ENCODE measurements around the gene RANBP9. TPM values are rescaled to one million over a fixed set of nuclear protein-coding genes. Genes with fewer than 3 reads are reported as not detected.
A peak's percentile ranks its signal among the peaks of the same experiment; 100 is the strongest.

Gene RANBP9
- total and polyA plus RNA-seq, 2 of the 13 experiments (the other 11 are each of a cell fraction or from before 2014, with no cell fraction given) = 26.6 to 30.6 TPM

DNA sequence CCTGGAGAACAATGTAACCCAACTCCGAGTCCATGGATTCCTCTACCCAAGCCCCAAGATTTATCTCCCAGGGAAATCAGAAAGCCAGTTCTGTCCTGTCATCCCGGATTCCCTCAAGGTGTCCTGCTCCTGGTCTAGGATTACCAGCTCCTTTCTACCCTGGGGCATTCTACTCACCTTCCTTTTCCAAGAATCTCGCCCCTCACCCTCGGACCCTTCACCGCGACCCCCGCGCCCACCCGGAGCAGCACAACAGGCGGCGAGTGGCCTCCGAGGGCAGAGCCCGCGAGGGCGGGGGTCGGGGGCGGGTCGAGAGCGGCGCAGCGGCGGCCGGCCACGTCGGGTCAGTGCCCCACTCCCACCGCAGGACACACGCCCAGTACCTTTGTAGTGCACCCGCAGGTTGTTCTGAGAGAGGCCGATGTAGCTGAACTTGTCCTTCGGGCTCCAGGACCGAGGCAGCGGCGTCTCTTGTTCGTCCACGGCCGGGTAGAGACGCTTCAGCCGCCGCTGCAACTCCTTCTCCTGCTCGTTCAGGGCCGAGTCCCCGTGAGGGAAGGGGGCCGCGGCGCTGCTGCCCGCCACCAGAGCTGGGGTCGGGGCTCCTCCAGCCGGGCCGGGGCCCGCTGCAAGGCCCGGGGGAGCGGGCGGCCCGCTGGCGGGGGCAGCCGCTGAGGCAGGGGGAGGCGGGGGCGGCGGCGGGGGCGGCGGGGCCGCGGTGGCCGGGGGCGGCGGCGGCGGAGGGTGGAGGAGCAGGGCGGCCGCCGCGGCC, 897 bp downstream of the RANBP9 start (continued):
- TF ChIP-seq, protein P1, sequence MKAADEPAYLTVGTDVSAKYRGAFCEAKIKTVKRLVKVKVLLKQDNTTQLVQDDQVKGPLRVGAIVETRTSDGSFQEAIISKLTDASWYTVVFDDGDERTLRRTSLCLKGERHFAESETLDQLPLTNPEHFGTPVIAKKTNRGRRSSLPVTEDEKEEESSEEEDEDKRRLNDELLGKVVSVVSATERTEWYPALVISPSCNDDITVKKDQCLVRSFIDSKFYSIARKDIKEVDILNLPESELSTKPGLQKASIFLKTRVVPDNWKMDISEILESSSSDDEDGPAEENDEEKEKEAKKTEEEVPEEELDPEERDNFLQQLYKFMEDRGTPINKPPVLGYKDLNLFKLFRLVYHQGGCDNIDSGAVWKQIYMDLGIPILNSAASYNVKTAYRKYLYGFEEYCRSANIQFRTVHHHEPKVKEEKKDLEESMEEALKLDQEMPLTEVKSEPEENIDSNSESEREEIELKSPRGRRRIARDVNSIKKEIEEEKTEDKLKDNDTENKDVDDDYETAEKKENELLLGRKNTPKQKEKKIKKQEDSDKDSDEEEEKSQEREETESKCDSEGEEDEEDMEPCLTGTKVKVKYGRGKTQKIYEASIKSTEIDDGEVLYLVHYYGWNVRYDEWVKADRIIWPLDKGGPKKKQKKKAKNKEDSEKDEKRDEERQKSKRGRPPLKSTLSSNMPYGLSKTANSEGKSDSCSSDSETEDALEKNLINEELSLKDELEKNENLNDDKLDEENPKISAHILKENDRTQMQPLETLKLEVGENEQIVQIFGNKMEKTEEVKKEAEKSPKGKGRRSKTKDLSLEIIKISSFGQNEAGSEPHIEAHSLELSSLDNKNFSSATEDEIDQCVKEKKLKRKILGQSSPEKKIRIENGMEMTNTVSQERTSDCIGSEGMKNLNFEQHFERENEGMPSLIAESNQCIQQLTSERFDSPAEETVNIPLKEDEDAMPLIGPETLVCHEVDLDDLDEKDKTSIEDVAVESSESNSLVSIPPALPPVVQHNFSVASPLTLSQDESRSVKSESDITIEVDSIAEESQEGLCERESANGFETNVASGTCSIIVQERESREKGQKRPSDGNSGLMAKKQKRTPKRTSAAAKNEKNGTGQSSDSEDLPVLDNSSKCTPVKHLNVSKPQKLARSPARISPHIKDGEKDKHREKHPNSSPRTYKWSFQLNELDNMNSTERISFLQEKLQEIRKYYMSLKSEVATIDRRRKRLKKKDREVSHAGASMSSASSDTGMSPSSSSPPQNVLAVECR (CRISPR knock-in tag; IDR thresholded peaks at IDR 0.05; ENCODE audit: borderline replicate concordance) = peak; percentile 65; the same call in 1 of the 2 replicates
- TF ChIP-seq ZNF773 (CRISPR knock-in tag; IDR thresholded peaks at IDR 0.05; ENCODE audit: borderline replicate concordance) (peak; percentile 69; the same call in 1 of the 2 replicates), KLF9 (CRISPR knock-in tag; IDR thresholded peaks at IDR 0.05; ENCODE audit: low read depth) (no peak), PHF8 (CRISPR knock-in tag; IDR thresholded peaks at IDR 0.05) (peak; percentile 86), SOX13 (IDR thresholded peaks at IDR 0.05) (no peak), SOX13 (CRISPR knock-in tag; conservative IDR thresholded peaks at IDR 0.05 in 1 of 2, IDR thresholded peaks at IDR 0.05 in 1 of 2) (no peak), TRIM24 (CRISPR knock-in tag; IDR thresholded peaks at IDR 0.05) (0 out of 2 replicates have a peak, but pooled peaks have one; percentile 19), ONECUT2 (CRISPR knock-in tag; IDR thresholded peaks at IDR 0.05) (no peak), HES4 (CRISPR knock-in tag; IDR thresholded peaks at IDR 0.05; ENCODE audit: borderline replicate concordance) (peak; percentile 45; the same call in 1 of the 2 replicates), RCOR2 (CRISPR knock-in tag; IDR thresholded peaks at IDR 0.05) (no peak)
- TF ChIP-seq, protein P2, sequence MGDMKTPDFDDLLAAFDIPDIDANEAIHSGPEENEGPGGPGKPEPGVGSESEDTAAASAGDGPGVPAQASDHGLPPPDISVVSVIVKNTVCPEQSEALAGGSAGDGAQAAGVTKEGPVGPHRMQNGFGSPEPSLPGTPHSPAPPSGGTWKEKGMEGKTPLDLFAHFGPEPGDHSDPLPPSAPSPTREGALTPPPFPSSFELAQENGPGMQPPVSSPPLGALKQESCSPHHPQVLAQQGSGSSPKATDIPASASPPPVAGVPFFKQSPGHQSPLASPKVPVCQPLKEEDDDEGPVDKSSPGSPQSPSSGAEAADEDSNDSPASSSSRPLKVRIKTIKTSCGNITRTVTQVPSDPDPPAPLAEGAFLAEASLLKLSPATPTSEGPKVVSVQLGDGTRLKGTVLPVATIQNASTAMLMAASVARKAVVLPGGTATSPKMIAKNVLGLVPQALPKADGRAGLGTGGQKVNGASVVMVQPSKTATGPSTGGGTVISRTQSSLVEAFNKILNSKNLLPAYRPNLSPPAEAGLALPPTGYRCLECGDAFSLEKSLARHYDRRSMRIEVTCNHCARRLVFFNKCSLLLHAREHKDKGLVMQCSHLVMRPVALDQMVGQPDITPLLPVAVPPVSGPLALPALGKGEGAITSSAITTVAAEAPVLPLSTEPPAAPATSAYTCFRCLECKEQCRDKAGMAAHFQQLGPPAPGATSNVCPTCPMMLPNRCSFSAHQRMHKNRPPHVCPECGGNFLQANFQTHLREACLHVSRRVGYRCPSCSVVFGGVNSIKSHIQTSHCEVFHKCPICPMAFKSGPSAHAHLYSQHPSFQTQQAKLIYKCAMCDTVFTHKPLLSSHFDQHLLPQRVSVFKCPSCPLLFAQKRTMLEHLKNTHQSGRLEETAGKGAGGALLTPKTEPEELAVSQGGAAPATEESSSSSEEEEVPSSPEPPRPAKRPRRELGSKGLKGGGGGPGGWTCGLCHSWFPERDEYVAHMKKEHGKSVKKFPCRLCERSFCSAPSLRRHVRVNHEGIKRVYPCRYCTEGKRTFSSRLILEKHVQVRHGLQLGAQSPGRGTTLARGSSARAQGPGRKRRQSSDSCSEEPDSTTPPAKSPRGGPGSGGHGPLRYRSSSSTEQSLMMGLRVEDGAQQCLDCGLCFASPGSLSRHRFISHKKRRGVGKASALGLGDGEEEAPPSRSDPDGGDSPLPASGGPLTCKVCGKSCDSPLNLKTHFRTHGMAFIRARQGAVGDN (CRISPR knock-in tag; IDR thresholded peaks at IDR 0.05) = peak; percentile 72
- TF ChIP-seq, protein P3, sequence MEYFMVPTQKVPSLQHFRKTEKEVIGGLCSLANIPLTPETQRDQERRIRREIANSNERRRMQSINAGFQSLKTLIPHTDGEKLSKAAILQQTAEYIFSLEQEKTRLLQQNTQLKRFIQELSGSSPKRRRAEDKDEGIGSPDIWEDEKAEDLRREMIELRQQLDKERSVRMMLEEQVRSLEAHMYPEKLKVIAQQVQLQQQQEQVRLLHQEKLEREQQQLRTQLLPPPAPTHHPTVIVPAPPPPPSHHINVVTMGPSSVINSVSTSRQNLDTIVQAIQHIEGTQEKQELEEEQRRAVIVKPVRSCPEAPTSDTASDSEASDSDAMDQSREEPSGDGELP (IDR thresholded peaks at IDR 0.05; ENCODE audit: borderline replicate concordance, low read depth) = no peak
- TF ChIP-seq, protein P4, sequence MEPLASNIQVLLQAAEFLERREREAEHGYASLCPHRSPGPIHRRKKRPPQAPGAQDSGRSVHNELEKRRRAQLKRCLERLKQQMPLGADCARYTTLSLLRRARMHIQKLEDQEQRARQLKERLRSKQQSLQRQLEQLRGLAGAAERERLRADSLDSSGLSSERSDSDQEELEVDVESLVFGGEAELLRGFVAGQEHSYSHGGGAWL (CRISPR knock-in tag; IDR thresholded peaks at IDR 0.05) = peak; percentile 79
